NCI-H187 treated with DMSO at 0.1 percent for 48 hours (cell line): ENCODE results near the gene SLC50A1.

Experiments
- DNase-seq: peaks from one replicate; lab custom pipeline; 2025; lab: John Stamatoyannopoulos, UW

The SLC50A1 gene

DNA sequence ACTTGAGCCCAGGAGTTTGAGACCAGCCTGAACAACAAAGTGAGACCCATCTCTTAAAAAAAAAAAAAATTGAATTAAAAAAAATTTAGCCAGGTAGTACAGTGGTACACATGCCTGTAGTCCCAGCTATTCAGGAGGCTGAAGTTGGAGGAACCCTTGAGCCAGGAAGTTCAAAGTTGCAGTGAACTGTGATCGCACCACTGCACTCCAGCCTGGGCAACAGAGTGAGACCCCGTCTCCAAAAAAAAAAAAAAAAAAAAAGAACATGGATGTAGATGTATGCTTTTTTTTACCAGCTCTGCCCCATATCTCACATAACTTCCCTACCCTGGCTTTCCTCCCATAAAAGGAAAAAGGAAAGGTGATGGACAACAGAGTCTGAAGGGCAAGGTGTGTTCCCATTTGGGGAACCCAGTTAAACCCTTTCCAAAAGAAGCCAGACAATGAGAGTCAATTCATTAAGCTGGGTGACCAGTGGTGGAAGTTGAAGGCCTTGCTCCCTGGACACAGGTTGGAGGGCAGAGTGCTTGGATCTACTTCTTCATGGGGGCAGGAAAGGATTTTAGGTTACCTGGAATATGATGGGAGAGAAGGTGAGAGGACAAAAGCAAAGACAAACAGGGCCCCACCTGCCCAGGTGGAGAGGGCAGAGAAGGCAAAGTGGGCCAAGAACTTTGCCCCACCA lies 34.6 kb downstream of the SLC50A1 start:
- no peak for DNase-seq

DNA sequence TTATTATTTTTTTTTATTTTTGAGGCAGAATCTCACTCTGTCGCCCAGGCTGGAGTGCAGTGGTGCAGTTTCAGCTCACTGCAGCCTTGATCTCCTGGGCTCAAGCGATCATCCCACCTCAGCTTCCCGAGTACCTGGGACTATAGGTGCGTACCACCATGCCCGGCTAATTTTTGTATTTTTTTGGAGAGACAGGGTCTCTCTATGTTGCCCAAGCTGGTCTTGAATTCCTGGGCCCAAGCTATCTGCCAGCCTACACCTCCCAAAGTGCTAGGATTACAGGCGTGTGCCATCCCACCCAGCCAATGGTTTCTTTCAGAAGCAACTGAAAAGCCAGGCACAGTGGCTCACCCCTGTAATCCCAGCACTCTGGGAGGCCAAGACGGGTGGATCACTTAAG lies 35.2 kb downstream of the SLC50A1 start:
- DNase-seq: no peak

DNA sequence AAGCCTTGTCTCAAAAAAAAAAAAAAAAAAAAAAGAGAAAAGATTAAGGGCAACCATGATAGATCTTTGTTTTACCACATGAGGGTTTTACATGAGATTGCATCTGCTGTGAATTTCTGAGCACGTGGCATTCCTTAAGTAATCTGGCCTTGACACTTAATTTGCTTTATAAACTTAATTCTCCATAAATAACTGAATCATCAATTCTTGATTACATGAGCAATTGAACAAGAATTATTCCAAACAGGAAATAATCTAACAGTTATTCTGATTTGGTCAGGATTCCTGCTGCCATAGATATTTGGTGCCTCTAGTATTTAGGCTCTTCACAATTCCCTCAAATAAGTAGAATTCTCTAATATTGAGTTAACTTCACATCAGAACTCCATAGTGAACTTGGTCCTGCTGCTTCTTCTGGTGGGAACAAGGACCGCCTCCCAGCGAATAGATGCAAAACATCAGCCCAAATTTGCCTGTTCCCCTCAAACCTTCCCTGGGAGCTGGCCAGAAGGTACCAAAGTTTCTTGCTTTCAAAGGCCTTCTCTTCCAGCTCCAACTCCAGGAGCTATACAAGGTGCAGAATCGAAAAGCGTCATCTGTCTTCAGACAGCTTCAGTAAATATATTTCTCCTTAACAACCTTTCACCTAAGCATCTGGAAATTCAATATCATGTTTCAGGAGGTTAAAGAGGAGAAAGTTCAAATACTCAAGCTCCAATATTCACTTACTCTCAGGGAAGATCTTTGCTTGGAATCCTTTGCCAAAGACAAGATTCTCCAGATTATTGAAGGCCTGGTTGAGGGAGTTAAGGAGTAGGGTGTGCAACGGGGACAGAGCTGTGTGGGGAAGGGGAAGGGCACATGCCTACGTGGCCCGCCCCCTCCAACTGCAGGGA lies 36.4 kb downstream of the SLC50A1 start:
- DNase-seq: no peak

DNA sequence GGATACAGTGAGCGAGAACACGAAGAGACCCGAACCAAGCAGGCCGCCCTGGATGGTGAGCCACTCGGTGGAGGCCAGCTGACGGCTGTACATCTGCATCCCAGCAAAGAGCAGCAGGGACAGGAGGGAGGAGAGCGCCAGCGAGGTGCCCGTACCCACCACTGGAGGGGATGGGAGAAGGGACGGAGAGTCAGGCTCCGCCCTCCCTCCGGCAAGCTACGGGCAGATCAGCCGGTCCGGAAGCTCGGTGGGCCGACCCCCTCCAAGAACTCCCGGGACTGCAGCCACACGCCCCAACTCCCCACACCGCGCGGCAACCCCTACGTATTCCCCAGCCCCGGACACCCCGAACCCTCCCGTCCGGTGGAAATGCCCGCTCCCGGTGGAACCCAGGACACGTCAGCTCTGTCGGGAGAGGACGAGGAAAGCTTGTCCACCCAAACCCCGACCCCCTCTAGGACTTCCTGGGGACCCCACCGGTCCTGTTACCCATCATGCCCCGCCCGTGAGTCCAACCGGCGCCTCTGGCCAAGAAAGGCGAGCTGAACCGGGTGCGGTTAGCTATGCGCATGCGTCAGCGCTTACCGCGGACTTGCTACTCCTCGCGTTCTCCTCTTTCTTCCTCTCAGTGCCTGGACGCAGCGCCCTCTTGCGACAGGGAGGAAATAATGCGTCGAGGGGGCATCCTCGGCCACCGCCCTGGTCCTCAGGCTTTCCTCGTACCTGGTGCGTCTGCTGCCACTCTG lies 37.3 kb downstream of the SLC50A1 start, which contains the start of gene KRTCAP2:
Gene KRTCAP2 (minus strand): TSS at position 573 of the 746 bp plus-strand sequence. CDS start 80 bp downstream, at position 493.
- DNase-seq: peak; percentile 98

DNA sequence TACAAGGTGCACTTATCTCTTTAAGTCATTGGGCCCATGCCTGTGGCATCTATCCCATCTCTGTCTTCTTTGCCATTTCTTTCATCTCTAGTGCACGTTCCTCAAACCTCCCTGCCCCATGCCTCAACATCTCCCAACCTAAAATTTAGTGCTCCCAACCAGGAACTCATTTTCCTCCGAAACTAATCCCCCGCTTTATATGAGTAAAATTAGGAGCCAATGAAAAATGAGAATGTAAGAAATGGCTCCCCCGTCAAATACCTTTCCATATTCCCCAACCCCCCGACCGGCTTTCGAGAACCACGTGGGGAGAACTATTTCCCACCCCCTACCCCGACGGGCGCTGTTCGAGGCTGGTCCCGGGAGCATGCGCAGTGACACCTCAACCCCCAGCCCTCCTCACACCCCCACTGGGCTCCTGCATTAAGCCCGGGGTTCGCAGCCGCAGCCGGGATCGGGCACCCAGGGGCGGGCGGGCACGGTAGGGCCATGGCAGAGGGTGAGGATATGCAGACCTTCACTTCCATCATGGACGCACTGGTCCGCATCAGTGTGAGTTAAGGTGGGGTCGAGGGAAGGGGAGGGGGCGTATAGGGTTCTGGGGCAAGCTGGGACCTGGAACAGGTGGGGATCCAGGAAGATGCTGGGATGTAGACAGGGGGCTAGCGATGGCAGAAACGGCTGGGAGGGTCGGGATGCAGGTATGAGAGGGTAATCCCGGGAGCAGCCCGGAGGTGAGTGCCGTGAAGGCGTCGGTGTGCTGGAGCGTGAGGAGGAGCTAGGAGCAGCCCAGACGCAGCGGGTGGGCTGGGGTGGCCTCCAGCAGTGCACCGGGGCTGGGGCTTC lies 38.0 kb downstream of the SLC50A1 start, which contains the start of gene TRIM46:
Gene TRIM46 (plus strand): TSS at position 372 of the 846 bp plus-strand sequence. CDS start 118 bp downstream, at position 490.
- peak; percentile 57 for DNase-seq

DNA sequence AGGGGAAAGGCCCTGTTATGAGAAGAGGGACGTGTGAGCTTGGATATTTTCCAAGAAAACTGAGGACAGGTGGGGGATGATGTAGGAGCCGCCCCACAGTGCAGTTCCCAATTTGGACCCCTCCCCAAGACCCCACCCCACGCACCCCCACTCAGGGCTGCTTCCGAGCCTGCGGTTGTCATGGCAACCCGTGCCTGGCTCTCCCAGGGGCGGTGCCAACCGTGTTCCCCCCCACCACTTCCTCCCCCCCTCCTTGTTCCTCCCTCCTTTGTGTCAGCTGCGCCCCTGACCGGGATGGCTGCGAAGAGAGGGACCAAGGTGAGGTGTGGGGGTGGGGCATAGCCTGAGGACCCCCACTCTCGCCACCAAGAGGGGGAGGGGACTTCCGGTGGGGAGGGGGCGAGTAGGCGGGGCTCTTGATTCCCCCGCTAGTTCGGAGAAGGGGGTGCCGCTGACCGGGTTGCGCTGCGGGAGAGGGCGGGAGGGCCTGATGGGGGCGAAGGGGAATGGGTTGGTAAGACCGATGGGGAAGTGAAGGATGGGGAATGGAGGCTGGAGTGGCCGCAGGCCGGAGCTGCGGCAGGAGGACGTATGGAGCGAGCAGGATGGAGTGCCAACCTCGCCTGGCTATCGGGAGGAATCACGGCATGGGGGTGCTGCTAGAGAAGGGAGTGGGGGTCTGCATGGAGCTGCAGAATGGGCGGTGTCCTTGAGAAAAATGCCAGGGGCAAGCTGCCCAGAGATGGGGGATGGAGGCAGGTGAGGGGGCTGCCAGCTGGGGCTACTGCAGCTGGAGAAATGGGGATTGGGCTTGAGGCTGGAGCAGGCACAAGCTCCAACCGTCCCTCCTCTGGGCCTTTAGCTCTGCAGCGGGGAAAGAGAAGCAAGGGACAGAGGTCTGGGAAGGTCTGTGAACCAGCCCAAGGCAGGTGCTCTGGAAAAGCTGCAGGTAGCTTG lies 39.0 kb downstream of the SLC50A1 start:
- DNase-seq: peak; percentile 40

DNA sequence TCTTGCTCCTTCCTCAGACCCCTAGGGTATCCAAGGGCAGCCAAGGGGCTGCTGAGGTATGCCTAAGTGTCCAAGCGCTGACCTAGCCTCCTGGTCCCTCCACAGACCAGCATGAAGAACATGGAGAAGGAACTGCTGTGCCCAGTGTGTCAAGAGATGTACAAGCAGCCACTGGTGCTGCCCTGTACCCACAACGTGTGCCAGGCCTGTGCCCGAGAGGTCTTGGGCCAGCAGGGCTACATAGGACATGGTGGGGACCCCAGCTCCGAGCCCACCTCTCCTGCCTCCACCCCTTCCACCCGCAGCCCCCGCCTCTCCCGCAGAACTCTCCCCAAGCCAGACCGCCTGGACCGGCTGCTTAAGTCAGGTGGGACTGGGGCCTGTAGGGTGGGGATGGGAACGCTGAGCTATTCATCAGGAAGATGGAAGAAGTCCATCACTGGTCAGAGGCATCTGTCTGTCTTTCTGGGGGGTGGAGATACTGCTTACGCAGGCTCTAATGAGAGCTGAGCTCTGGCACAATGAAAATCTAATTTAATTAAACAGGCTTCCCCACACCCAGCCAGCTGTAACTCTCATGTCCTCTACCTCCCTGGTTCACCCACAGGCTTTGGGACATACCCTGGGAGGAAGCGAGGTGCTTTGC lies 39.8 kb downstream of the SLC50A1 start:
- no peak for DNase-seq

DNA sequence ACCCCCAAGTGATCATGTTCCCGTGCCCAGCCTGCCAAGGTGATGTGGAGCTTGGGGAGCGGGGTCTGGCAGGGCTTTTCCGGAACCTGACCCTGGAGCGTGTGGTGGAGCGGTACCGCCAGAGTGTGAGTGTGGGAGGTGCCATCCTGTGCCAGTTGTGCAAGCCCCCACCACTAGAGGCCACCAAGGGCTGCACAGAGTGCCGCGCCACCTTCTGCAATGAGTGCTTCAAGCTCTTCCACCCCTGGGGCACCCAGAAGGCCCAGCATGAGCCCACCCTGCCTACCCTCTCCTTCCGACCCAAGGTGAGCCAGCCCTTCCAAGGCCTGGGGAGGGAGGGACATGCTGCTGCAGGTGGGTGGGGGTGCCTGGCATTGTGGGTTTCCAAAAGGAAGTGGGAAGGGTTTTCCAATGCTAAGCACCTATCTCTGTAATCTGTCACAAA lies 40.3 kb downstream of the SLC50A1 start:
- DNase-seq: no peak

DNA sequence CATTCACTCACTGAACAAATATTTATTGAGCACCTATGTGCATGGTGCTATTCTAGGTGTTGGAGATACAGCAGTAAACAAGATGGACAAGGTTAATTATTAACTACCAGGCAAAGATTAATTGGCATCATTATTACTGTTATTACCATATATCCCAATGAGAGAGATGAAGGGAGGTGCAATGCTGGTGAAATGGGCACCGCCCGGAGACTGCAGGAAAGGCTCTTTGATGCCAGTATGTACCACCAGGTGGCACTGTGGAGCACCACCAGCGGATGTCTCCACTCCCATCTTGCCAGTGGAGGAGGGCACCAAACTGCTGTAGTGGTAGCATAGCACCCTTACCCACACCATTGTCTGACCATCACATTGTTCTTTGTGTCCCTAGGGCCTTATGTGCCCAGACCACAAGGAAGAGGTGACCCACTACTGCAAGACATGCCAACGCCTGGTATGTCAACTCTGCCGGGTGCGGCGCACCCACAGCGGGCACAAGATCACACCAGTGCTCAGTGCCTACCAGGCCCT lies 41.0 kb downstream of the SLC50A1 start:
- peak; percentile 46 for DNase-seq

DNA sequence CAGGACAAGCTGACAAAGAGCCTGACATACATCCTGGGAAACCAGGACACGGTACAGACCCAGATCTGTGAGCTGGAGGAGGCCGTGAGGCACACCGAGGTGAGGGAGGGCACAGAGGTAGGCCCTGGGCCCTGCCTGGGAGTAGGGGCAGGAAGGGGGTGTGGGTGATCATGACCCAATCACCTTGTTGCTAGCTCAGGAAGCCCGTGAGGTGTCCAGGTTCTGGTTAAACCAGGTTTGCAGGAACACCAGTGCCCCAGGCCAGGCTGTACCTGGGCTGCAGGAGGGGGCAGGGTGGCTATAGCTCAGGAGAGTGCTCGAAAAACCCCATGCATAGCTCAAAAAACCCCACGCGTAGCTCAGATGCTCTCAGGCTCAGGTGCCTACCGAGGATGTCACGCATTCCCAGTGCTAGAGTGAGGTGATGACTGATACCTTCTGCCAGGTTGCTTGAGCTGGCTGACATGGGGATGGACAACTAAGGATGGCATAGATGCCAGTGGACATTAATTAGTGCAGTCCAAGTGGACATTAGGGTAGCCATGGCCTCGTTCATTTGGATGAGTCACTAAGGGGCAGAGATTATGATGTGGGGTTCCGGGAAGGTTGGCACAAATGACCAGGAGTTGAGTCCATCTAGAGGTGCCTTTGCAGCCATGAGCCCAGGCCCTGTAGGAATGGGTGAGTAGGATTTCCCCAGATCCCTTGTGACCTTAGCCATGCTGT lies 41.7 kb downstream of the SLC50A1 start:
- DNase-seq: no peak

DNA sequence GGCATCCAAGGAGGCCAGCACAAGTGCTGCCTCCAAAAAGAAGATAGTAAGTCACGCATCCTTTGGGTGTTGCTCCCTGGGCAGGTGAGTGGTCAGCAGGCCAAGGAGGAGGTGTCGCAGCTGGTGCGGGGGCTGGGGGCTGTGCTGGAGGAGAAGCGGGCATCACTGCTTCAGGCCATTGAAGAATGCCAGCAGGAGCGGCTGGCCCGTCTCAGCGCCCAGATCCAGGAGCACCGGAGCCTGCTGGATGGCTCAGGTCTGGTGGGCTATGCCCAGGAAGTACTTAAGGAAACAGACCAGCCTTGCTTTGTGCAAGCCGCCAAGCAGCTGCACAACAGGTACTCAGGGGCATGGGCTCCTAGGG lies 42.2 kb downstream of the SLC50A1 start:
- DNase-seq: no peak

DNA sequence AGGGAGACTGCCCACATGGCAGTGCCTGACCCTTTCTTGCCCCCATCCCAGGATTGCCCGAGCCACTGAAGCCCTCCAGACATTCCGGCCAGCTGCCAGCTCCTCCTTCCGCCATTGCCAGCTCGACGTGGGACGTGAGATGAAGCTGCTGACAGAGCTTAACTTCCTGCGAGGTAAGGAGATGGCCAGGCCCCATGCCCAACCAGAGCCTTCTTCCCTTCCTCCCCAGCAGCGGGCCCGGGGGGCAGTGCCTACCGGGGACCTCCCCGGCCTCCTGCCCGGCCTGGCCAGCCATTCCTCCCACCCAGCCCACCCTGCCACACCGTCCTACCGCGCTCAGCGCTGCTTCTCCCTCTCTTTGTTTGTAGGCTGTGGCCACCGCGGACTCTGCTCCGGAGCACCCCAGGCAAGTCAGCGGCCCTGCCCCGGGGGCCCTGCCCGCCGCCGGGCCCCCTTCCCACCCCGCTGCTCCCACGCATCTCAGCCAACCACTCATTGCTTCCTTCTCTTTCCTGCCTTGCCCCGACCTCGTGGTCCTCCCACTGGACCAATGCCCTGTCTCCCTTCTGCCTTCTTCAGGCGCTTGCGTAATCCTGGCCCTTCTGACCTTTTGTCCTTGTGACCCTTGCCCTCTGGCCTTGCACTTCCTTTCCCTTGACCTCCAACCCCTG lies 42.9 kb downstream of the SLC50A1 start:
- no peak for DNase-seq

DNA sequence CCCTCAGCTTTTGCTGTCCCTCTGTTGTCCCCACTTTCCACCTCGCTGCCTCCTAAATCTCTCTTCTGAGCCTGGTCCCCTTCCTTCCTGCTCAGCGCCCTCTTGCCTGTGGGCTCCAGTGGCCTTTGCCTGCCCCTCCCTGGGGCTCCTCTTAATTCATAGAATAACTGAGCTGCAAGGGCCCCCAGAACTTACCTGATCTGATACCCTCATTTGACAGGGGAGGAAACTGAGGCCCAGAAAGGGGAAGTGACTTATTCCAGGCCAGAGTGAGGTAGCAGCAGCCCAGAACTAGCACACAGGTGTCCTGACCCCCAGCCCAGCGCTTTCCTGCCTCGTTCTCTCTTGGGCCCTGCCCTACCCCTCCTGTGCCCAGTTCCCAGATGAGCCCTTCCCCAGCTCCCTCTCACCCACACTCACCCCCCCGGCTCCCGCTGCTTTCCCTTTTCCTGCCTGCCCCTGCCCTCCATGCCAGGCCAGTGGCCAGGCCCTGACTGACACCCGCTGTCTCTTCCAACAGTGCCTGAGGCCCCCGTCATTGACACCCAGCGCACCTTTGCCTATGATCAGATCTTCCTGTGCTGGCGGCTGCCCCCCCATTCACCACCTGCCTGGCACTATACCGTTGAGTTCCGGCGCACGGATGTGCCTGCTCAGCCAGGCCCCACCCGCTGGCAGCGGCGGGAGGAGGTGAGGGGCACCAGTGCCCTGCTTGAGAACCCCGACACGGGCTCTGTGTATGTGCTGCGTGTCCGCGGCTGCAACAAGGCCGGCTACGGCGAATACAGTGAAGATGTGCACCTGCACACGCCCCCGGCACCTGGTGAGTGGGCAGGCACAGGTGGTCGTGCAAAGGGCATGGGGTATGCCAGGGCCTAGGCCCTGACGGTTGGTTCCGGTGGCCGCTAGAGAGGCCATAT lies 43.7 kb downstream of the SLC50A1 start:
- DNase-seq: no peak

DNA sequence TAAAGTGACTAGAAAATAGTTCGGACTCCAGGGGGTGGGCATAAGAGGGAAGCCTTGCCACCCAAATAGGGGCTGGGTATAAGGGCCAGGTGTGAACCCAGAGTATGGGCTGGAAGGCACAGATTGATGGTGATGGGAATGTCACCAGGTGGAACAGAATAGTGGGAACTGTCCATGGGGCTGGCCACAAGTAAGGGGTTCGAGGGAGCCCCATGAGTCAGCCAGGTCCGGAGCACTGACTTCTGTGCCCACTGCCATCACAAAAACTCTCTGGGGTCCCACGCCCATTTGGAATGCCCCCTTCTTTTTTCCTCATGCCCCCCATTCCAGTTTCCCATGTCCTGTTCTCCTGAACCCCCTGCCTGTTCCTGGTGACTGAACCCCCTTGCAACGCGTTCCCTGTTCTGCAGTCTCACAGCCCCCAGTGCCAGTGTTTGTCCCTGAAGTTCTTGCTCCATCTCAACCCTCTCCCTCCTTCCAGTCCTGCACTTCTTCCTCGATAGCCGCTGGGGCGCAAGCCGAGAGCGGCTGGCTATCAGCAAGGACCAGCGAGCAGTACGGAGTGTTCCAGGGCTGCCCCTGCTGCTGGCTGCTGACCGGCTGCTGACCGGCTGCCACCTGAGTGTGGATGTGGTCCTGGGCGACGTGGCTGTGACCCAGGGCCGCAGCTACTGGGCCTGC lies 45.9 kb downstream of the SLC50A1 start:
- no peak for DNase-seq

DNA sequence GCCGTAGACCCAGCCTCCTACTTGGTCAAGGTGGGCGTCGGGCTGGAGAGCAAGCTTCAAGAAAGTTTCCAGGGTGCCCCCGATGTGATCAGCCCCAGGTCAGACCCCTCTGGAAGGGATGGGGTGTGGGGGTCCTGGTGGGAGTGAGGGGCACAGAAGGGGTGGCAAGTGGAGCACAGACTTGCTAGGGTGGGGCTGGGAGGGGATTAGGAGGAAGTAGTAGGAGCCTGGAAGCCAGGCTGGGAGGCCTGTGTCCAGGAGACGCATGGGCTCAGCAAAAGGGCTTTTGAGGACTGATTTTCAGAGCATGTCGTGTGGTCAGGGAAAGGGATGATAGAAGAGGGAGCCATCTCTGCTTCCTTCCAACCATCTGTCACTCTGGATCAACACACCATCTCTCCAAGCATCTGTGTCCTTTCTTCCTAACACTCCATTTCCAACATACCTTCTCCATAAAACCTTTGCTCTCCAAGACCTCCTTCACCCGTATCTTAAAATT lies 46.4 kb downstream of the SLC50A1 start:
- no peak for DNase-seq

DNA sequence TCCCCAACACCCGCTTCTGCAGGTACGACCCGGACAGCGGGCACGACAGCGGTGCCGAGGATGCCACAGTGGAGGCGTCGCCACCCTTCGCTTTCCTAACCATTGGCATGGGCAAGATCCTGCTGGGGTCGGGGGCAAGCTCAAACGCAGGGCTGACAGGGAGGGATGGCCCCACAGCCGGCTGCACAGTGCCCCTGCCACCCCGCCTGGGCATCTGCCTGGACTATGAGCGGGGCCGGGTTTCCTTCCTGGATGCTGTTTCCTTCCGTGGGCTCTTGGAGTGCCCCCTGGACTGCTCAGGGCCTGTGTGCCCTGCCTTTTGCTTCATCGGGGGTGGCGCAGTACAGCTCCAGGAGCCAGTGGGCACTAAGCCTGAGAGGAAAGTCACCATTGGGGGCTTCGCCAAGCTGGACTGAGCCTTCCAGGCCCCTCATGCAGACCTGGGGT lies 48.1 kb downstream of the SLC50A1 start:
- no peak for DNase-seq
